Measurements from ENCODE around the gene UBE2F. TPM values are rescaled to one million over a fixed set of nuclear protein-coding genes. Genes with fewer than 3 reads are reported as not detected.
"Not testable (repeated sequence)": the region's sequence is repeated elsewhere in the genome, so short reads cannot be mapped to it uniquely, and the experiment has no call there.

The UBE2F gene
- total RNA-seq, 2 donors from 2014 or later: 67.7 to 69.9 TPM

GRCh38 chr2:237962432-237963084 is 4.3 kb upstream of the UBE2F start:
- TF ChIP-seq POLR2A (IDR thresholded peaks at IDR 0.05): no peak
- TF ChIP-seq CTCF (IDR thresholded peaks at IDR 0.05): no peak
- Histone ChIP-seq H3K27me3 (no peaks in the 10 kb centered on the region), H3K4me3 (no peak overlapping the region), H3K9me3 (peaks cover 0 to 10% (median 0%) of the 10 kb centered on the region in 3 donors), H3K4me1 (peaks cover 57% of the 10 kb centered on the region), H3K36me3 (replicated peaks in 1 of 2; ENCODE audit: insufficient read depth in 1 of 2, low read depth in 2 of 2) (no peaks in the 10 kb centered on the region), H3K27ac (peak overlapping the region; percentile 80 to 90 (median 89))
- intact Hi-C loops (cut with DNase I): no loop called here
- no peak for ATAC-seq
- DNase-seq: no peak
- WGBS, 2 donors: 88 to 90% methylated on average over 5 of the region's 5 CpGs

DNA sequence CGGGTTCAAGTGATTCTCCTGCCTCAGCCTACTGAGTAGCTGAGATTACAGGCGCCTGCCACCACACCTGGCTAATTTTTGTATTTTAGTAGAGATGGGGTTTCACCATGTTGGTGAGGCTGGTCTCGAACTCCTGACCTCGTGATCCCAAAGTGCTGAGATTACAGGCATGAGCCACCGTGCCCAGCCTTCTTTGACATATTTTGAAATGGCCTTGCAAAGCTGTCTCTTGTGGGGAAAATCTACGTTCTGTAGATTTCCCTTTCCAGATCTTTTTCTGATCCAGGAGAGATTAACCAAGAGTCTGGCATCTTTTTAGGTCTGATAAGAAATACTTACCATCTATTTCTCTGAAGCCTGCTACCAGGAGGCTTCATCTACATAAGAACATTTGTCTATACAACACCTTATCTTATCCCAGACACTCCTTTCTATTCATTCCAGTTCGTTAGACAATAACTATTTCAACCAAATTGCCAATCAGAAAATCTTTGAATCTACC is 3.3 kb upstream of the UBE2F start:
- H3K36me3 ChIP-seq (replicated peaks in 1 of 2; ENCODE audit: insufficient read depth in 1 of 2, low read depth in 2 of 2); H3K4me3 ChIP-seq; H3K27ac ChIP-seq; ATAC-seq; H3K27me3 ChIP-seq; DNase-seq; intact Hi-C loops (cut with DNase I): not testable (repeated sequence)
- peaks cover 66% of the 10 kb centered on the region for H3K4me1 ChIP-seq
- 85% methylated on average over 7 of the region's 7 CpGs for WGBS, 2 donors
- H3K9me3 ChIP-seq: peaks cover 0 to 10% (median 0%) of the 10 kb centered on the region in 3 donors

DNA sequence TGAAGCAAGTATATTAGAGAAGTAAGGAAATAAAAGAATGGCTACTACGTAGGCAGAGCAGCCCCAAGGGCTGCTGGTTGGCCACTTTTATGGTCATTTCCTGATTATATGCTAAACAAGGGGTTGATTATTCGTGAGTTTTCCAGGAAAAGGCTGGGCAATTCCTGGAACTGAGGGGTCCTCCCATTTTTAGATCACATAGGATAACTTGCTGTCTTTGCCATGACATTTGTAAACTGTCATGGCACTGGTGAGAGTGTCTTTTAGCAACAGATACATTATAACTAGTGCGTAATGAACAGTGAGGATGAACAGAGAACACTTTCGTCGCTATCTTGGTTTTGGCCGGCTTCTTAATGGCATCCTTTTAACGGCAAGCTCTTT is 2.6 kb upstream of the UBE2F start:
- ATAC-seq (no peak), DNase-seq (no peak)
- no peaks in the 10 kb centered on the region for H3K36me3 ChIP-seq (replicated peaks in 1 of 2; ENCODE audit: insufficient read depth in 1 of 2, low read depth in 2 of 2)
- peaks cover 66% of the 10 kb centered on the region for H3K4me1 ChIP-seq
- 80 to 93% methylated on average over 7 of the region's 7 CpGs for WGBS, 2 donors
- no peak overlapping the region for H3K4me3 ChIP-seq
- intact Hi-C loops (cut with DNase I): no loop called here
- H3K9me3 ChIP-seq: peaks cover 0 to 10% (median 0%) of the 10 kb centered on the region in 3 donors
- H3K27ac ChIP-seq: peak overlapping the region in 1 of 4 donors; percentile 82
- no peaks in the 10 kb centered on the region for H3K27me3 ChIP-seq
- TF ChIP-seq POLR2A (IDR thresholded peaks at IDR 0.05) (no peak), CTCF (IDR thresholded peaks at IDR 0.05) (no peak)

- ATAC-seq: peak; percentile 6
Observed at GRCh38 chr2:237964578-237965404, 2.0 kb upstream of the UBE2F start.

DNA sequence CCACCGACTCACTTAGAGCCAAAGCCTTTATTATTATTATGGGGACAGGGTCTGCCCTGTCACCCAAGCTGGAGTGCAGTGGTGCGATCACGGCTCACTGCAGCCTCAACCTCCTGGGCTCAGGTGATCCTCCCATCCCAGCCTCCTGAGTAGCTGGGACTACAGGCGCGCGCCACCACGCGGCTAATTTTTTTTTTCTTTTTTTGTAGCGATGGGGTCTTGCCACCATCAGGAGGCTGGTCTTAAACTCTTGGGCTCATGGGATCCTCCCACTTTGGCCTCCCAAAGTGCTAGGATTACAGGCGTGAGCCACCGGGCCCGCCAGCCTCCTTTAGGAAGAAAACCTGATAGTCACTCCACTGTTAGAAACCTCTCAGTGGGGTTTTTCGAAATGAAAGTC is 970 bp upstream of the UBE2F start:
- H3K4me1 ChIP-seq: peaks cover 76% of the 10 kb centered on the region
- peak overlapping the region in 3 of 4 donors; percentile 68 to 84 (median 82) for H3K27ac ChIP-seq
- DNase-seq: peak in 1 of 4 donors; percentile 13
- H3K9me3 ChIP-seq: peaks cover 0 to 10% (median 0%) of the 10 kb centered on the region in 3 donors
- ATAC-seq; intact Hi-C loops (cut with DNase I); H3K4me3 ChIP-seq; H3K36me3 ChIP-seq (replicated peaks in 1 of 2; ENCODE audit: insufficient read depth in 1 of 2, low read depth in 2 of 2); H3K27me3 ChIP-seq: not testable (repeated sequence)
- 80 to 82% methylated on average over 13 of the region's 13 CpGs for WGBS, 2 donors

More at GRCh38 chr2:237964578-237965404, 2.0 kb upstream of the UBE2F start:
- no peaks in the 10 kb centered on the region for H3K36me3 ChIP-seq (replicated peaks in 1 of 2; ENCODE audit: insufficient read depth in 1 of 2, low read depth in 2 of 2)
- TF ChIP-seq POLR2A (IDR thresholded peaks at IDR 0.05): no peak
- TF ChIP-seq CTCF (IDR thresholded peaks at IDR 0.05): peak in 1 of 7 experiments; percentile 16
- peaks cover 72% of the 10 kb centered on the region for H3K4me1 ChIP-seq
- intact Hi-C loops (cut with DNase I): no loop called here
- no peaks in the 10 kb centered on the region for H3K27me3 ChIP-seq
- peak overlapping the region in 3 of 4 donors; percentile 22 to 82 (median 68) for H3K27ac ChIP-seq
- H3K9me3 ChIP-seq: peaks cover 0 to 10% (median 0%) of the 10 kb centered on the region in 3 donors
- 63 to 66% methylated on average over 11 of the region's 11 CpGs for WGBS, 2 donors
- peak; percentile 26 to 71 (median 52) for DNase-seq
- no peak overlapping the region for H3K4me3 ChIP-seq
